DND-41 (cell line): ENCODE data around the gene SLC7A1.

Source experiments
- EZH2 ChIP-seq: IDR thresholded peaks from 3 replicates; pipeline ENCODE4 v1.6.1; 2012; ENCODE audit warnings: borderline replicate concordance, low read depth, mild to moderate bottlenecking, moderate library complexity, low read length, inconsistent platforms; ENCODE audit not compliant: severe bottlenecking
- TF ChIP-seq, protein P1 (sequence below): IDR thresholded peaks from 2 replicates; pipeline ENCODE4 v1.5.1; 2012; ENCODE audit warnings: borderline replicate concordance, low read length, moderate library complexity, mild to moderate bottlenecking; ENCODE audit not compliant: poor library complexity, severe bottlenecking; ENCODE audit errors: extremely low read depth

DNA sequence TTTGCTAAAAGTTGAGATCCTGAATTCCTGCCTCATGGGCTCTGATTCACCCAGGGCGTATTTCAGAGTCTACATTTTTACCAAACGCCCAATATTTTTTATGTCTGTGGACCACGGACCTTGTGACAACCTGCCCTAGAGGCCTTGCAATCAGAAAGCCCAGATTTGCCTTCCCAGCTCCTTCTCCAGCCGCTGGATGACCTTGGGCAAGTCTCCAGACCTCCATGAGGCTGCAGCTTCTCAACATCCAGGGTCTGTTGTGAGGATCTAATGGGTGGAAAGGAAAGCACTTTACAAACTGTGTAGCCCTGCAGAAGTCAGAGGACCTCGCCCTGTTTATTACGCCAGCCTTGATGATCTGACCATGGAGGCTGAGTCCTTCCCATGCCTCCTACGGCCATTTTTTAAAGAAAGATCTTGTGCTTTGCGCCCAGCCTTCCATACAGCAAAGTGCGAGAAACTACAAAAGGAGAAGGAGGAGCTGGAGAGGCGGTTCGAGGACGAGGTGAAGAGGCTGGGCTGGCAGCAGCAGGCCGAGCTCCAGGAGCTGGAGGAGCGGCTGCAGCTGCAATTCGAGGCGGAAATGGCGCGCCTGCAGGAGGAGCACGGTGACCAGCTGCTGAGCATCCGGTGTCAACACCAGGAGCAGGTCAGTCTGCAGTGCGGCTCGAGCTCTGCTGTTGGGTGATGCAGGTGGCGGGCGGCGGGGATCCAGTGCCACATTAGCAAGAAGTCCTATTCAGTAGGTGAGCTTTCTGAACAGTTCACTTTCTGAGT is 115.6 kb downstream of the SLC7A1 start:
- TF ChIP-seq EZH2 = no peak
- TF ChIP-seq, protein P1, sequence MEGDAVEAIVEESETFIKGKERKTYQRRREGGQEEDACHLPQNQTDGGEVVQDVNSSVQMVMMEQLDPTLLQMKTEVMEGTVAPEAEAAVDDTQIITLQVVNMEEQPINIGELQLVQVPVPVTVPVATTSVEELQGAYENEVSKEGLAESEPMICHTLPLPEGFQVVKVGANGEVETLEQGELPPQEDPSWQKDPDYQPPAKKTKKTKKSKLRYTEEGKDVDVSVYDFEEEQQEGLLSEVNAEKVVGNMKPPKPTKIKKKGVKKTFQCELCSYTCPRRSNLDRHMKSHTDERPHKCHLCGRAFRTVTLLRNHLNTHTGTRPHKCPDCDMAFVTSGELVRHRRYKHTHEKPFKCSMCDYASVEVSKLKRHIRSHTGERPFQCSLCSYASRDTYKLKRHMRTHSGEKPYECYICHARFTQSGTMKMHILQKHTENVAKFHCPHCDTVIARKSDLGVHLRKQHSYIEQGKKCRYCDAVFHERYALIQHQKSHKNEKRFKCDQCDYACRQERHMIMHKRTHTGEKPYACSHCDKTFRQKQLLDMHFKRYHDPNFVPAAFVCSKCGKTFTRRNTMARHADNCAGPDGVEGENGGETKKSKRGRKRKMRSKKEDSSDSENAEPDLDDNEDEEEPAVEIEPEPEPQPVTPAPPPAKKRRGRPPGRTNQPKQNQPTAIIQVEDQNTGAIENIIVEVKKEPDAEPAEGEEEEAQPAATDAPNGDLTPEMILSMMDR = no peak
